ENCODE data around the gene MLNR. TPM values are rescaled to one million over a fixed set of nuclear protein-coding genes. Genes with fewer than 3 reads are reported as not detected.

MLNR gene, protein sequence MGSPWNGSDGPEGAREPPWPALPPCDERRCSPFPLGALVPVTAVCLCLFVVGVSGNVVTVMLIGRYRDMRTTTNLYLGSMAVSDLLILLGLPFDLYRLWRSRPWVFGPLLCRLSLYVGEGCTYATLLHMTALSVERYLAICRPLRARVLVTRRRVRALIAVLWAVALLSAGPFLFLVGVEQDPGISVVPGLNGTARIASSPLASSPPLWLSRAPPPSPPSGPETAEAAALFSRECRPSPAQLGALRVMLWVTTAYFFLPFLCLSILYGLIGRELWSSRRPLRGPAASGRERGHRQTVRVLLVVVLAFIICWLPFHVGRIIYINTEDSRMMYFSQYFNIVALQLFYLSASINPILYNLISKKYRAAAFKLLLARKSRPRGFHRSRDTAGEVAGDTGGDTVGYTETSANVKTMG
- total RNA-seq (2014; rRNA removed; shearing (Covaris generic)) = not detected in 2 replicates

DNA sequence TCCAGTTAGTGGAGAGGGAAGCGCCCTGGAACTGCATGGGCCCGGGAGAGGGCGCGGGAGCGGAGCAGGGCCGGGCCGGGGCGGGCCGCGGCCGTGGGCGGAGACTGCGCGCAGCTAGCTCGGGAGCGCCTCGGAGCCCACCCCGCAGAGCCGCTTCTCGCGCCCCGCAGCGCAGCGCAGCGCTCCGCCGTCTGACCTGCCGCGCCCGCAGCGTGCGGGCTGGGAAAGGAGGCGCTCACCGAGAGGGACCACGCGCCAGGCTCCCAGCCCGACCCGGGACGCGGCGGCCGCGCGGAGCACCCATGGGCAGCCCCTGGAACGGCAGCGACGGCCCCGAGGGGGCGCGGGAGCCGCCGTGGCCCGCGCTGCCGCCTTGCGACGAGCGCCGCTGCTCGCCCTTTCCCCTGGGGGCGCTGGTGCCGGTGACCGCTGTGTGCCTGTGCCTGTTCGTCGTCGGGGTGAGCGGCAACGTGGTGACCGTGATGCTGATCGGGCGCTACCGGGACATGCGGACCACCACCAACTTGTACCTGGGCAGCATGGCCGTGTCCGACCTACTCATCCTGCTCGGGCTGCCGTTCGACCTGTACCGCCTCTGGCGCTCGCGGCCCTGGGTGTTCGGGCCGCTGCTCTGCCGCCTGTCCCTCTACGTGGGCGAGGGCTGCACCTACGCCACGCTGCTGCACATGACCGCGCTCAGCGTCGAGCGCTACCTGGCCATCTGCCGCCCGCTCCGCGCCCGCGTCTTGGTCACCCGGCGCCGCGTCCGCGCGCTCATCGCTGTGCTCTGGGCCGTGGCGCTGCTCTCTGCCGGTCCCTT is at the start of gene MLNR:
Gene MLNR (plus strand): TSS at position 303 of the 820 bp plus-strand sequence. CDS start 0 bp downstream, at position 303.
- no peak for DNase-seq
- Histone ChIP-seq H3K27me3 (no peaks in the 10 kb centered on the region), H3K4me3 (peak within 1 kb of the TSS; percentile 37), H3K27ac (no peak within 1 kb of the TSS), H3K36me3 (no peaks in the 10 kb centered on the region), H3K4me1 (no peaks in the 10 kb centered on the region), H3K9me3 (replicated peaks) (no peaks in the 10 kb centered on the region)

DNA sequence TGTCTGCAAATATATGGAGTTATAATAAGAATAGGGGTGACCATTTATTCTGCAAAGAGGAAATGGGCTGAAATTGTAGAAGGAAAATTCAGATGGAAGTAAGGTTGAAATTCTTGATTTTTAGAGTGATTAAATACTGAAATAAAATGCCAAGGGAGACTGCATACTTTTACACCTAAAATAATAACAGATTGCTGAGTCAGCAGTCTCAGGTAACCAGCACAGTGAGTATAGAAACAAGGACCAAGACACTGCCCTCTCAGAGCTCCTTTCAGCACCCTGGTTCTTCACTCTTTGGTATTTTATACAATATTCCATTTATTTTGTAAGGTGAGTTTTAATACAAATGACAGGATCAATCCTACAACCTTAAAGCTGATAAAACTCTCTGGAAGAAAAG is 48.8 kb upstream of the MLNR start:
- H3K9me3 ChIP-seq (replicated peaks) = no peaks in the 10 kb centered on the region
- no peaks in the 10 kb centered on the region for H3K4me1 ChIP-seq
- no peak for DNase-seq
- H3K27me3 ChIP-seq = no peaks in the 10 kb centered on the region
- H3K4me3 ChIP-seq = no peak overlapping the region
- H3K27ac ChIP-seq = no peak overlapping the region
- H3K36me3 ChIP-seq = peaks cover 42% of the 10 kb centered on the region

DNA sequence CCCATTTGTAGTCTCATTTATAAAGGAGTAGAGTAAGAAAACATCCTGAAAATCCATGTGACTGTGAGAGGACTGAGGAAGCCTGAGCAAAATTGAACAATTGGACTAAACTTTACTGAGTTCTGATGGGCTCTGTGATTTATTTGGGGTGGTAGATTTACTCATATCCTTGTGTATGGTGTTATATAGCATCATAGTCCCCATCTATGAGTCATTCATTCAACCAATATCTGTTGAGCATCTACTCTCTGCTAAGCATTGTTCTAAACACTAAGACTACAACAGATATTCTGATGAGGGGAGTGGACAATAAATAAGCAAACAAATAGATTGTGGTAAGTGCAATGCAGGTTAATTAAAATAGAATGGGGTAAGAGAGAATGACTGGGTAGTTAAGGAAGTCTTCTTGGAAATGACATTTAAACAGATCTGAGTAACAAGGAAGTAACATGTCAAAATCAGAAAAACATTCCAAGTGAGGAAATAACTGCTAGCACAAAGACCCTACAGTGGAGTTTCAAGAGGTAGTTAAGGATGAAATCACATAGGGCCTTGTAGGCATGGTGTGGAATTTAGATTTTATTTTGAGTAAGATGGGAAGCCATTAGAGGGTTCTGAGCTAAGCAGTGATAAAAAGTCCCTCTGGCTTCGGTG is 36.3 kb upstream of the MLNR start:
- Histone ChIP-seq H3K9me3 (replicated peaks) (no peaks in the 10 kb centered on the region), H3K4me3 (no peak overlapping the region), H3K27me3 (no peaks in the 10 kb centered on the region), H3K4me1 (no peaks in the 10 kb centered on the region), H3K36me3 (peaks cover 33% of the 10 kb centered on the region), H3K27ac (no peak overlapping the region; the same call in 1 of the 2 replicates)
- no peak for DNase-seq

DNA sequence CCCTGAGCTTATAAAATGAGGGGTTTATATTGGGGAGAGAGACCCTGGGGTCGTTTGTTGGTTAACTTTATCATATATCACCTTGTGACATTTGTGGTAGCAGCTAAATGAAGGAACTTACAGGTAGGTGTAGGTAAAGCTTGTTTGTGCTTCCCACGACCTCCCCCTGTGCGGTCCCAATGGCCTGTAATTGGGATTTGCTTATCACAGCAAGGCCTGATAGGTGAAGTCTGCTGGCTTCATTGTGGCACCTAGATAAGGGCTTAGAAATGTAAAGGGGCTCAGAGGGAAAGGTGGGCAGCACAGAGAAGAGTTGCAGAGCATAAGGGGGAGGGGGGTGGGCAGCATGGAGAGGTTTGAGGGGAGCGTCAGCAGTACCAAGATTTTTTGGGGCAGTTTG is 35.5 kb upstream of the MLNR start:
- H3K9me3 ChIP-seq (replicated peaks) = no peaks in the 10 kb centered on the region
- H3K27me3 ChIP-seq = no peaks in the 10 kb centered on the region
- no peaks in the 10 kb centered on the region for H3K4me1 ChIP-seq
- H3K27ac ChIP-seq = no peak overlapping the region
- H3K4me3 ChIP-seq = no peak overlapping the region
- peaks cover 30% of the 10 kb centered on the region for H3K36me3 ChIP-seq
- DNase-seq = no peak

DNA sequence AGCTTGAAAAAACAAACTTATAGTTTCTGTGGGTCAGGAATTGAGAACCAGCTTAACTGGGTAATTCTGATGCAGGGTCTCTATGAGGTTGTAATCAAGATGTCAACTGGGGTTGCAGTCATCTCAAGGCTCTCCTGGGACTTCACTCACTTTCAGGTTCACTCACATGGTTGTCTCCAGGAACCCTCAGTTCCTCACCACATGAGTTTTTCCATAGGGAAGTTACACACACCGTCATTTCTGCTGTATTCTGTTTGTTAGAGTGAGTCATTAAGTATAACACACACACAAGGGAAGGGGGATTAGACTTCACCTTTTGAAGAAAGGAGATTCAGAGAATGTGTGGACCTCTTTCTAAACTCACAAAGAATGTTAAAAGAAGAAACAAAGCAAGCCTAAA is 34.9 kb upstream of the MLNR start:
- H3K4me1 ChIP-seq = no peaks in the 10 kb centered on the region
- H3K27ac ChIP-seq = no peak overlapping the region
- H3K36me3 ChIP-seq = peaks cover 30% of the 10 kb centered on the region
- no peaks in the 10 kb centered on the region for H3K9me3 ChIP-seq (replicated peaks)
- no peaks in the 10 kb centered on the region for H3K27me3 ChIP-seq
- H3K4me3 ChIP-seq = no peak overlapping the region
- DNase-seq = no peak

DNA sequence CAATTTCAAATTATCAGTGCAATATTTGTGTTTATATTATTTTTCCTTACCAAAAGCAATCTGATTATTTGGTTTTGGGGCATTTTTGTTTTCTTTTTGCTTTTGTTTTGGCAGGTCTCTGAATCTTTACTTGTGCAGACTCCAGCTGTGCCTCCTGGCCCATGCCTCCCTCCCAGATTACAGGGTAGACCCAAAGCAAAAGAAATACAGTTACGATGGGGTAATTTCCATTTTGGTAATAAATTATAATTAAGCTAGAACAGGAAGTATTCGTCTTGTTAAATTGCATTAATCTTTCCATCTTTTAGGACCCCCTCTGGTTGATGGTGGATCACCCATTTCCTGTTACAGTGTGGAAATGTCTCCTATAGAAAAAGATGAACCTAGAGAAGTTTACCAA is 29.2 kb upstream of the MLNR start:
- H3K27me3 ChIP-seq = no peaks in the 10 kb centered on the region
- H3K27ac ChIP-seq = no peak overlapping the region
- no peak overlapping the region for H3K4me3 ChIP-seq
- H3K9me3 ChIP-seq (replicated peaks) = no peaks in the 10 kb centered on the region
- H3K36me3 ChIP-seq = peaks cover 42% of the 10 kb centered on the region
- no peak for DNase-seq
- no peaks in the 10 kb centered on the region for H3K4me1 ChIP-seq

DNA sequence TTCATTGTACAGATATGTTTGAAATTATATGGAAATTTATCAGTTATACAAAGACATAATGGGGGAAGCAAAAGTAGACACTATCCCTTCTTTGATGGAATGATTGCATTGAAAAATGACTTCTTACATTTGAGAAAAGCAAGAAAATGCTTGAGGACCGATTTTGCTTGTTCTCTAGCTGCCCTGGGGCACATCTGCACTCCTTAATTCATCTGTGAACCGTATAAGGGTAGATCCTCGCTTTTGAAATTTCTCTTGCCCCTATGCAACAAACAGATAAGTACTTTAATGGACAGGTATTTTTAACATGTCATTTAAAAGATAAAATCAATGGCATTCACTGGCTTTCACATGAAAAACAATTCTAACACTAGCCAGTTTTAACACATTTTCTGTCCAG is 13.5 kb upstream of the MLNR start:
- Histone ChIP-seq H3K4me1 (no peaks in the 10 kb centered on the region), H3K27ac (no peak overlapping the region), H3K36me3 (peaks cover 47% of the 10 kb centered on the region), H3K9me3 (replicated peaks) (no peaks in the 10 kb centered on the region), H3K4me3 (no peak overlapping the region), H3K27me3 (no peaks in the 10 kb centered on the region)
- no peak for DNase-seq

DNA sequence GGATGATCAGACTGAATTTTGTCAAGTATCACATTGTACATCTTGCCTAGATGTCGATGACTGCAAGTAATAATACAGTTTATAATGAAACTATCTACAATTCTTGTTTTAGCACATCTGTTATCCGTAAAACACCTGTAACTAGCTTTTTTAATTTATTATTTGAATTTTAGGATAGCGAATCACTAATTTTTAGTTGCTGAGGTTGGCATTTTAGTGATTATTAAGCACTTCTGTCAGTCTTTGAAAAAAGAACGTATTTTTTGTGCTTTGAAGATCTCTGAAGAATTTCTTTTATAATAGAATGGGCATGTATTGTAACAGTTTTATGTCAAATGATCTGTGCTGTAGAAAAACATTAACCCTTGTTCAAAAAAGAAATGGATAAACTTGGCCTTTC is 11.5 kb upstream of the MLNR start:
- no peaks in the 10 kb centered on the region for H3K9me3 ChIP-seq (replicated peaks)
- H3K27ac ChIP-seq = no peak overlapping the region
- H3K36me3 ChIP-seq = peaks cover 28% of the 10 kb centered on the region
- no peak overlapping the region for H3K4me3 ChIP-seq
- no peaks in the 10 kb centered on the region for H3K4me1 ChIP-seq
- no peak for DNase-seq
- no peaks in the 10 kb centered on the region for H3K27me3 ChIP-seq

DNA sequence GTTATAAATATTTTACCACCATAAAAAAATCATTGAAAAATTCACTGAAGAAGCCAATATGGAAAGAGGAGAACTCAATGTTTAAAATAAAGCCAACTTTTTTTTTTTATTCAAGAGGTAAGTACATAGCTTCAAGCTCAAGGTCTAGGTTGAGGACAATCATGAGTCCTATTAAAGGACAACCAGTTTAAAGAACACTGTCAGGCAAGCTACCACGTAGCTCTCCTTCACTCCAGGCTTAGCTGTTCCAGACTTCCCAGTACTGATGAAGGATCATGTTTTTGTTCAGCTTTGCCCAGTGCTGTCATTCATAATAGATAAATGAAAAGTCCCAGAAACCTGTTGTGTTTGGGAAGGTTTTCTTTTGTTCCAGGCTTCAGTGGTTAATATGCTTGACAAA is 10.0 kb upstream of the MLNR start:
- Histone ChIP-seq H3K27ac (no peak overlapping the region), H3K4me3 (no peak overlapping the region), H3K36me3 (peaks cover 17% of the 10 kb centered on the region), H3K4me1 (no peaks in the 10 kb centered on the region), H3K9me3 (replicated peaks) (no peaks in the 10 kb centered on the region), H3K27me3 (no peaks in the 10 kb centered on the region)
- no peak for DNase-seq

DNA sequence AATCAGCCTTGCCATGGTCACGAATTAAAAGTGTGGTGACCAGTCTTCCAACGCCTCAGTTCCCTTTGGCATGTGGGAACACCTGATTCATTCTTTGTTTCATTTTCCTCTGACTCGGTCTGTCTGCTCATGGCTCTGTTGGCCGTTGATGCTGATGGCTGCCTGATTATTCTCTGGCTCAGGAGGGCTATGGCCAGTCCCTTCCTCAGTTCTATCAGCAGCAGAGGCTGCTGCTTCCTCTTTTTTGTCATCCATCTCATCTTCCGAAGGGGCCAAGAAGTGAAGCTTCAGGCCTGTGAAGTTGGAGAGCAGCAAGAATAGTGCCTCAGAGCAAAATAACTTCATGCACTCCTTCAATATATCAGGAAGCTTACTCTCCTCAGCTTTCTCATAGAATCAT is 9.5 kb upstream of the MLNR start:
- no peaks in the 10 kb centered on the region for H3K9me3 ChIP-seq (replicated peaks)
- H3K4me3 ChIP-seq = no peak overlapping the region
- H3K27me3 ChIP-seq = no peaks in the 10 kb centered on the region
- DNase-seq = no peak
- H3K27ac ChIP-seq = no peak overlapping the region
- H3K4me1 ChIP-seq = no peaks in the 10 kb centered on the region
- peaks cover 11% of the 10 kb centered on the region for H3K36me3 ChIP-seq

DNA sequence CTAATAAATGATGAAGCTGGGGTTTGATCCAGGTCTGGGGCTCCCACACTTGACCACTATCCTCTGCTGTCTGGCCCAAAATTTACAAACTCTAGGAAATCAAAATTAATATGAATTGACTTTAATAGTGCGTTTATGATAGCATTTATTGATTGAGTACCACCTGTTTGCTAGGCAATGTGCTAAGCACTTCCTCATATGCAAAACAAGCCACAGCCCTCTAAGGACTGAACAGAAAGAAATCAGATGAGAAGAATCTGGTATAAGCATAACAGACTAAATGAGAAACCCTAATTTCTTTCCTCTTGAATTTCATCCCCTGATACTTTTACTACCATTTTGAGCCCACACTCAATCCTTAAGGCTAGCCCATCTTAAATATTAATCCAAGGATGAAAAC is 6.6 kb upstream of the MLNR start:
- Histone ChIP-seq H3K9me3 (replicated peaks) (no peaks in the 10 kb centered on the region), H3K4me1 (no peaks in the 10 kb centered on the region), H3K27ac (no peak overlapping the region), H3K4me3 (no peak overlapping the region), H3K27me3 (no peaks in the 10 kb centered on the region), H3K36me3 (peaks cover 4% of the 10 kb centered on the region; the same call in 1 of the 2 replicates)
- no peak for DNase-seq

DNA sequence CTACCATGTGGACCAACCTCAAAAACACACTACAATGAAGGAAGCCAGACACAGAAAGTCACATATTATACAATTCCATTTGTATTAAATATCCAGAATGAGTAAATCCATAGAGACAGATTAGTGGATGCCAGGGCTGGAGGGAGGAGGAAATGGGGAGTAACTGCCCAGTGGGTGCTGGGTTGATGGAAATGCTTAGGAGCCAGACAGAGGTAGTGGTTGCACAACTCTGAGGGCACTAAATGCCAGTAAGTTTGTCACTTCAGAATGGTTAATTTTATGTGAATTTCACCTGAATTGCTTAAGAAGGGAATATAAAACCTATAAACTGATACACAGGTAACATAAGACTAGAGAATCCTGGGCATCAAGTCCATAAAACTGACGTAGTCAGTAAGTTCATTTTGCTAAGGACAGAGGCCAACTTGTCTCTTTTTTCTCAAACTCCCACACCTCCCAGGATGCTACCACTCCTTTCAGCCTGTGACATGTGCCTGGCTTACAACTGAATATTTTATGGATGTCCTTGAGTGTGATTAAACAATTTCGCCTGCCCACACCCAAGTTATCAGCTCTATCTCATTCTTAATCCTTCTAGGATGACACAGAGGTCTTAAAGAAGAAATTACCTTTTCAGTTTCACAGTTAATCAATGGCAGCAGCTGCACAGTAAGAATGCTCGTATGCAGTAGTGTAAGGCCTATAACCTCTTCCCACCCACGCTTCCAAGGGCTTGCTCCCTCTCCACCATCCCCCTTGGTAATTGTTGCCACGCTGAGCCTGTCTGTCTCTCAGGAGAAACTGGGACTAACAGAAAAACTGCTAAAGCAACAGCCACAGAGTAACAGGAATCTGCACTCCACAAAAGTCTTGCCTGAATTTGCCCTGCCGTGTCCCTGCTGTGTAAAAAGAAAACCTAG is 5.9 kb upstream of the MLNR start:
- Histone ChIP-seq H3K4me1 (no peaks in the 10 kb centered on the region), H3K9me3 (replicated peaks) (no peaks in the 10 kb centered on the region), H3K36me3 (0 out of 2 replicates have a peak, but pooled peaks cover 4% of the 10 kb centered on the region), H3K4me3 (no peak overlapping the region), H3K27ac (no peak overlapping the region), H3K27me3 (no peaks in the 10 kb centered on the region)
- peak in 1 of 2 experiments; percentile 8 for DNase-seq

DNA sequence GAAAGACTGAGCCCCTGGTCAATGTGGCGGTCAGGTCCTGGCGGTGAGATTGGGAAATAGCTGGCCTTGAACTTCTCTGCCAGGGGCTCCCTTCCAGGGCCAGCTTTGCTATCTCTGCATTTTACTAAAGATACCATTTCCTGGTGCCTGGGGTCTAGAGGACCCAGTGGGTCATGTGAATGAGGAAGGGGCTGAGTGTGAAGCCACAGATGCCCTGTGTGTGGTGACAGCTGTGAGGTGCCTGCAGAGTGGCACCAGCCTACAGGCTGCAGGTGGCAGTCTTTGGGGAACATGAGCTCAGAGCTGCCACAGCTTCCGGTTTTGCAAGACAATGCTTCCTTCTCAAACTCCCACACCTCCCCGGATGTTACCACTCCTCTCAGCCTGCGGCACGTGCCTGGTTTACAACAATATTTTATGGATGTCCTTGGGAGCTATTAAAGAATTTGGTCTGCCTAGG is 5.2 kb upstream of the MLNR start:
- no peaks in the 10 kb centered on the region for H3K4me1 ChIP-seq
- H3K4me3 ChIP-seq = no peak overlapping the region
- H3K36me3 ChIP-seq = 0 out of 2 replicates have a peak, but pooled peaks cover 4% of the 10 kb centered on the region
- no peaks in the 10 kb centered on the region for H3K9me3 ChIP-seq (replicated peaks)
- peak in 1 of 2 experiments; percentile 37 for DNase-seq
- no peaks in the 10 kb centered on the region for H3K27me3 ChIP-seq
- H3K27ac ChIP-seq = no peak overlapping the region

DNA sequence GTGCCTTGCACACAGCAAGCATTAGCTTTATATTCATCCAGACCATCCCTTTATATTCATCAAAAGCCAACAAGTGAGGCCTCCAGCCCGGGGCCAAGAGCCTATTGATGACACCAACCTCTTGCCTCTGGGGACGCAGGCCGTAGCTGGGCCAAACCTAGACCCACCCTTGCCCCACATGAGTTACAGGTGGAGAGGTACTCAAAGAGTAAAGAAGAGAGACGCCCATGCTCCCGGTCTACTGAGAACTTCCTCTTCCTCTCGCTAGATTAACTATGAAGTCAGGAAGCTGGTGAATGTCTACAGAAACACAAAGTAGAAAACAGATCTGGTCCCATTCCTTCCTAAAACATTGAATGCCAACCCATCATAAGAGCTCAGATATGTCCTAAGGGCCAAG is 3.8 kb upstream of the MLNR start:
- no peaks in the 10 kb centered on the region for H3K27me3 ChIP-seq
- DNase-seq = no peak

More for the DNA sequence above, 3.8 kb upstream of the MLNR start:
- Histone ChIP-seq H3K4me3 (no peak overlapping the region), H3K36me3 (no peaks in the 10 kb centered on the region), H3K4me1 (no peaks in the 10 kb centered on the region), H3K27ac (no peak overlapping the region), H3K9me3 (replicated peaks) (no peaks in the 10 kb centered on the region)
